Choroid plexus epithelial cell (primary cell): Measurements from ENCODE around the gene SGIP1.

Experiments
- DNase-seq: peaks from one replicate; pipeline ENCODE4 v3.0.0-alpha.2; 2010; ENCODE audit warnings: low read depth
- H3K4me3 ChIP-seq: 2 replicates; pipeline ENCODE4 v1.5.1; 2011; ENCODE audit warnings: low read depth, mild to moderate bottlenecking, control low read depth, low read length, moderate library complexity
- CTCF ChIP-seq: conservative IDR thresholded peaks from 2 replicates; pipeline ENCODE4 v1.5.1; 2011; ENCODE audit warnings: low read depth, mild to moderate bottlenecking, control low read depth, inconsistent platforms, low read length, moderate library complexity

The SGIP1 gene

GRCh38 chr1:66652556-66652955, 118.6 kb downstream of the SGIP1 start:
- no peak overlapping the region for H3K4me3 ChIP-seq
- TF ChIP-seq CTCF, result peak; percentile 60
- peak; percentile 92 for DNase-seq

DNA sequence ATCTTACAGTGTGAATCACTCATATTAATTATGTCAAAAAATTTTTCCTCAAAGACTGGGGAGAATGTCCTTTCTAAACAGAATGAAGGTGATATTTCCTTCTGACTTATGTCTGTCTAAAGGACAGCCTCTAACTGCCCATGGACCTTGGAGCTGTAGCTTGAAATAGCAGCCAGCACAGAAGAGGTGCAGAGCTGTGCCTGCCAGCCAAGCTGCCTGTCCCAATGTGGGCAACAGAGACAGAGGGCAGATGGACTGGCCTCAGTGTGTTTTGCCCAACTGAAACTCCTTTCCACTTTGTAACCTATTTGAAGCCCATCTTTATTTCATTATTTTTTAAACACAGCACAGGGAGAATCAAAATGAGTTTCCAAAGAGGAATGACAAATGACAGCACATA, 120.7 kb downstream of the SGIP1 start:
- no peak for TF ChIP-seq CTCF
- no peak for DNase-seq
- H3K4me3 ChIP-seq, result no peak overlapping the region

GRCh38 chr1:66671455-66671854, 137.5 kb downstream of the SGIP1 start:
- DNase-seq, result no peak
- no peak for TF ChIP-seq CTCF

DNA sequence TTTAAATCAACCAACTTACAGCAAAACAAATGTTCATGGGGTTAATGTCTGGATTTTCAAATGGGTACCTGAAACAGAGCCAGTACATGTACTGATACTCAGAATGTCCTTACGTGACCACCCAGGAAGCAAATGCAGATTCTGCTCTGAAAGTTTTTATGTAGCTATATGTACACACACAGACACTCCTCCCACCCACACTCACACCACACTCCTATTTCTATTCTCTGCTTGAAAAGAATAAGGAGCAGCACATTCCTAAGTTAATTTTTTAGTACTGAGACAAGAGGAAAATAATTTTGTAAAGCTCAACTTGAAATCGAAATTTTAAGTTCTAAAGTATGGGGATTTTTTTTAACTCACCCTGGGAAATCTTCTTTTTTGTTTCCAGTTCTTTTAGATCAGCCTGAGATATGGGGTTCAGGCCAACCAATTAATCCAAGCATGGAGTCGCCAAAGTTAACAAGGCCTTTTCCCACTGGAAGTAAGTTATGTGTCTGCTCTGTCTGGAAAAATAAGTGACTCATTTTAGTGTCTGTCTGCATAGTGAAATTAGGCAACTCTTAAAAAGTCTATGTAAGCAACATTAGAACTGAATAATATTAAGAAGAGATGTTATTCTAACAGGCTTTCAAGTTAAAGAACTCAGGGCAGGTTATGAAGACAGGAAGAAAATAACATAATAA, 142.8 kb downstream of the SGIP1 start:
- peak; percentile 83 for DNase-seq
- no peak for TF ChIP-seq CTCF
- no peak overlapping the region for H3K4me3 ChIP-seq

More at GRCh38 chr1:66671455-66671854, 137.5 kb downstream of the SGIP1 start:
- no peak overlapping the region for H3K4me3 ChIP-seq

GRCh38 chr1:66678146-66678545, 144.2 kb downstream of the SGIP1 start:
- TF ChIP-seq CTCF, result no peak
- DNase-seq, result no peak
- H3K4me3 ChIP-seq, result no peak overlapping the region

DNA sequence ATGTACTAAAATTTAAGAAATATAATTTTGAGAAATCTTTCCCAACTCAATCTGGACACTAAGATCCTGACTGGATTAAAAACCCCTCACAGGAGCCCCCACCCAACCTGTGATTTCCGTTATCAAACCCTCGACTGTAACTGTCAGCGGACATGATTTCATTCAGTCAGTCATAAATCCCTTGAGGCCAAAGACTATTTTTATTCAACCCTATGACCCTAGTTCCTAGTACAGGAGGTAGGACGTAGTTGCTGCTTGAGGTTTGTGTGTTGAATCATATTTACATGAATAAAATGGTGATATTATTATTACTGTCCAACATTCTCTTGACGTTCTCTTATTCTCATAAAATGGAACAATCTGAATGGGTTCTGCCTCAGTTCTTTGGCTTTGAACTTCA, 145.2 kb downstream of the SGIP1 start:
- DNase-seq, result peak; percentile 42
- TF ChIP-seq CTCF, result no peak
- no peak overlapping the region for H3K4me3 ChIP-seq

DNA sequence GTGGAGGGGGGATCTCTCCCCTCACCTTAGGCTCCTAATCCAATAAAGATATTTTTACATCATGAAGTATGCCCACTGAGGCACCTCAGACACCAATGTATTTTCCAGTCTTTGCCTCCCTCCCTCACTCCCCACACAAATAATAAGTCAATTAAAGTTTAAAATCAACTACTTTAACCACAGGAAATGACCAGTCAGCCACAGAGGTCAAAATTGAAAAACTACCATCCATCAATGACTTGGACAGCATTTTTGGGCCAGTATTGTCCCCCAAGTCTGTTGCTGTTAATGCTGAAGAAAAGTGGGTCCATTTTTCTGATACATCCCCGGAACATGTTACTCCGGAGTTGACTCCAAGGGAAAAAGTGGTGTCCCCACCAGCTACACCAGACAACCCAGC, 147.7 kb downstream of the SGIP1 start:
- no peak overlapping the region for H3K4me3 ChIP-seq
- DNase-seq, result no peak
- TF ChIP-seq CTCF, result no peak
